ENCODE measurements around the gene SPATA19. TPM values are rescaled to one million over a fixed set of nuclear protein-coding genes. Genes with fewer than 3 reads are reported as not detected.

SPATA19 gene
- total RNA-seq, 3 donors from 2014 or later (not counting 1 experiment from before 2014, with no cell fraction given) = not detected

GRCh38 chr11:133887692-133888332 is 42.5 kb upstream of the SPATA19 start:
- peaks cover 9 to 13% of the 10 kb centered on the region in 2 donors for H3K27me3 Mint-ChIP-seq (ENCODE audit: low read depth in 2 of 2)
- no peaks in the 10 kb centered on the region for H3K4me1 Mint-ChIP-seq
- no peak overlapping the region for H3K27ac ChIP-seq (ENCODE audit: low read length)
- peaks cover 0 to 3% of the 10 kb centered on the region in 2 donors for H3K9me3 Mint-ChIP-seq
- 72% methylated on average over 5 of the region's 5 CpGs for WGBS (ENCODE audit: insufficient coverage)
- no peak overlapping the region for H3K27ac Mint-ChIP-seq
- no peak for TF ChIP-seq CTCF (IDR thresholded peaks at IDR 0.05)
- no peaks in the 10 kb centered on the region for H3K36me3 Mint-ChIP-seq
- ATAC-seq = no peak
- DNase-seq = no peak
- no peak overlapping the region for H3K4me3 Mint-ChIP-seq
- H3K36me3 ChIP-seq (ENCODE audit: control insufficient read depth, insufficient read depth, low read length) = no peaks in the 10 kb centered on the region
- H3K27me3 ChIP-seq (ENCODE audit: control insufficient read depth, insufficient read depth, low read length) = no peaks in the 10 kb centered on the region
- H3K9me3 ChIP-seq (ENCODE audit: control insufficient read depth, insufficient read depth, low read length) = no peaks in the 10 kb centered on the region
- H3K4me3 ChIP-seq (ENCODE audit: low read length) = no peak overlapping the region
- intact Hi-C loops (cut with micrococcal nuclease) = no loop called here
- no peaks in the 10 kb centered on the region for H3K4me1 ChIP-seq (ENCODE audit: control insufficient read depth, insufficient read depth, low read length)

GRCh38 chr11:133886029-133886428 is 40.7 kb upstream of the SPATA19 start:
- H3K27me3 Mint-ChIP-seq (ENCODE audit: low read depth in 2 of 2) = peaks cover 3 to 18% of the 10 kb centered on the region in 2 donors
- no peak overlapping the region for H3K27ac ChIP-seq (ENCODE audit: low read length)
- no peaks in the 10 kb centered on the region for H3K27me3 ChIP-seq (ENCODE audit: control insufficient read depth, insufficient read depth, low read length)

GRCh38 chr11:133872160-133872559 is 26.8 kb upstream of the SPATA19 start:
- H3K27ac Mint-ChIP-seq = no peak overlapping the region
- H3K27me3 Mint-ChIP-seq (ENCODE audit: low read depth in 2 of 2) = peaks cover 0 to 3% of the 10 kb centered on the region in 2 donors
- H3K9me3 Mint-ChIP-seq = peaks cover 0 to 2% of the 10 kb centered on the region in 2 donors
- H3K4me1 Mint-ChIP-seq = no peaks in the 10 kb centered on the region
- no peak for ATAC-seq
- DNase-seq = no peak
- no peak overlapping the region for H3K4me3 ChIP-seq (ENCODE audit: low read length)
- no peak overlapping the region for H3K4me3 Mint-ChIP-seq
- no peaks in the 10 kb centered on the region for H3K9me3 ChIP-seq (ENCODE audit: control insufficient read depth, insufficient read depth, low read length)
- no peaks in the 10 kb centered on the region for H3K27me3 ChIP-seq (ENCODE audit: control insufficient read depth, insufficient read depth, low read length)
- intact Hi-C loops (cut with micrococcal nuclease) = no loop called here
- no peaks in the 10 kb centered on the region for H3K4me1 ChIP-seq (ENCODE audit: control insufficient read depth, insufficient read depth, low read length)
- no peaks in the 10 kb centered on the region for H3K36me3 Mint-ChIP-seq
- H3K27ac ChIP-seq (ENCODE audit: low read length) = no peak overlapping the region
- WGBS (ENCODE audit: insufficient coverage) = 60% methylated on average over 1 of the region's 1 CpG
- H3K36me3 ChIP-seq (ENCODE audit: control insufficient read depth, insufficient read depth, low read length) = no peaks in the 10 kb centered on the region
- no peak for TF ChIP-seq CTCF (IDR thresholded peaks at IDR 0.05)

More at GRCh38 chr11:133886029-133886428, 40.7 kb upstream of the SPATA19 start:
- DNase-seq = no peak
- intact Hi-C loops (cut with micrococcal nuclease) = no loop called here
- no peaks in the 10 kb centered on the region for H3K9me3 ChIP-seq (ENCODE audit: control insufficient read depth, insufficient read depth, low read length)
- no peak for TF ChIP-seq CTCF (IDR thresholded peaks at IDR 0.05)
- peaks cover 7% of the 10 kb centered on the region for H3K36me3 Mint-ChIP-seq
- H3K36me3 ChIP-seq (ENCODE audit: control insufficient read depth, insufficient read depth, low read length) = no peaks in the 10 kb centered on the region
- H3K9me3 Mint-ChIP-seq = peaks cover 0 to 7% of the 10 kb centered on the region in 2 donors
- H3K4me3 ChIP-seq (ENCODE audit: low read length) = no peak overlapping the region
- no peaks in the 10 kb centered on the region for H3K4me1 ChIP-seq (ENCODE audit: control insufficient read depth, insufficient read depth, low read length)
- H3K4me3 Mint-ChIP-seq = no peak overlapping the region
- no peaks in the 10 kb centered on the region for H3K4me1 Mint-ChIP-seq
- 92% methylated on average over 3 of the region's 3 CpGs for WGBS (ENCODE audit: insufficient coverage)
- no peak for ATAC-seq
- no peak overlapping the region for H3K27ac Mint-ChIP-seq

- TF ChIP-seq CTCF (IDR thresholded peaks at IDR 0.05) = no peak
- intact Hi-C loops (cut with micrococcal nuclease) = no loop called here
- DNase-seq (no peak), ATAC-seq (no peak)
- Mint-ChIP-seq H3K27ac (no peak overlapping the region), H3K36me3 (no peaks in the 10 kb centered on the region), H3K9me3 (peaks cover 0 to 2% of the 10 kb centered on the region in 2 donors), H3K27me3 (ENCODE audit: low read depth in 2 of 2) (peaks cover 0 to 3% of the 10 kb centered on the region in 2 donors), H3K4me3 (no peak overlapping the region), H3K4me1 (no peaks in the 10 kb centered on the region)
- H3K9me3 ChIP-seq (ENCODE audit: control insufficient read depth, insufficient read depth, low read length) = no peaks in the 10 kb centered on the region
- H3K4me3 ChIP-seq (ENCODE audit: low read length) = no peak overlapping the region
- H3K36me3 ChIP-seq (ENCODE audit: control insufficient read depth, insufficient read depth, low read length) = no peaks in the 10 kb centered on the region
- H3K27ac ChIP-seq (ENCODE audit: low read length) = no peak overlapping the region
- no peaks in the 10 kb centered on the region for H3K4me1 ChIP-seq (ENCODE audit: control insufficient read depth, insufficient read depth, low read length)
- H3K27me3 ChIP-seq (ENCODE audit: control insufficient read depth, insufficient read depth, low read length) = no peaks in the 10 kb centered on the region
These were observed 22.1 kb upstream of the SPATA19 start for GRCh38 chr11:133867456-133867855.

Data from natural killer cell (primary cell).